ENCODE results near the gene NGFR. TPM values are rescaled to one million over a fixed set of nuclear protein-coding genes. Genes with fewer than 3 reads are reported as not detected.

The NGFR gene
- total and polyA plus RNA-seq, 9 of the 15 experiments (the other 6 are each of a cell fraction or from before 2014, with no cell fraction given), result 0.07 to 0.23 (median 0.13) TPM; not detected in 4

GRCh38 chr17:49518346-49519078 is 23.4 kb downstream of the NGFR start:
- no peaks in the 10 kb centered on the region; the same call in 1 of the 2 replicates for H4K20me1 ChIP-seq (replicated peaks; ENCODE audit: control insufficient read depth, insufficient read depth, low read length)
- peaks cover 14% of the 10 kb centered on the region in 2 experiments for H3K4me1 ChIP-seq (replicated peaks in 1 of 2; ENCODE audit: control insufficient read depth in 2 of 2, insufficient read depth in 2 of 2, low read length in 2 of 2)
- H3K9me3 ChIP-seq (replicated peaks; ENCODE audit: control insufficient read depth, insufficient read depth, low read depth, low read length), result no peaks in the 10 kb centered on the region
- no TSS peak for BruUV-seq (replicated peaks)
- in situ Hi-C loops (cut with MboI), result no loop called here
- no peak overlapping the region for H3K4me3 ChIP-seq
- H3K79me2 ChIP-seq (ENCODE audit: control insufficient read depth, insufficient read depth, low read length), result no peaks in the 10 kb centered on the region
- no peak overlapping the region for H3K9ac ChIP-seq (ENCODE audit: insufficient read depth in 1 of 2, low read depth in 2 of 2, low read length in 2 of 2)
- ChIA-PET CTCF (ENCODE audit: low intra/inter-chr PET ratio) (no interaction called here), POLR2A (no interaction called here)
- intact Hi-C loops (cut with micrococcal nuclease), result no loop called here
- no peaks in the 10 kb centered on the region for H3K36me3 ChIP-seq (ENCODE audit: control insufficient read depth, insufficient read depth, low read length)
- ATAC-seq, result no peak
- WGBS (ENCODE audit: insufficient coverage, low coverage, missing lambda C conversion rate), result 14% methylated on average over 6 of the region's 6 CpGs
- H3K4me2 ChIP-seq (ENCODE audit: insufficient read depth, low read length), result no peak overlapping the region
- H3K27me3 ChIP-seq (ENCODE audit: control insufficient read depth in 2 of 2, insufficient read depth in 2 of 2, low read length in 2 of 2), result peaks cover 17 to 35% of the 10 kb centered on the region in 2 experiments; a peak in 3 of 5 replicates
- no peak overlapping the region for H2AFZ ChIP-seq (ENCODE audit: low read depth, low read length)
- TF ChIP-seq HMG20B (CRISPR knock-in tag; IDR thresholded peaks at IDR 0.05) (no peak), RCOR1 (IDR thresholded peaks at IDR 0.05; ENCODE audit: borderline replicate concordance in 1 of 2, low read depth in 2 of 2, low read length in 2 of 2) (no peak), CBFA2T2 (conservative IDR thresholded peaks at IDR 0.05) (no peak), RBM25 (IDR thresholded peaks at IDR 0.05; ENCODE audit: low read depth, low read length, severe bottlenecking) (peak; percentile 2), BCOR (IDR thresholded peaks at IDR 0.05) (peak; percentile 19; the same call in 1 of the 2 replicates), ZFP30 (CRISPR knock-in tag; IDR thresholded peaks at IDR 0.05; ENCODE audit: borderline replicate concordance) (no peak), PRDM10 (IDR thresholded peaks at IDR 0.05; ENCODE audit: partially characterized antibody) (no peak)
- H3K27ac ChIP-seq (ENCODE audit: extremely low read depth, low read depth, low read length), result no peak overlapping the region
- no peak for DNase-seq (ENCODE audit: extremely low read depth in 1 of 4, low spot score in 3 of 4)
- no peak for FAIRE-seq
- H3K9me1 ChIP-seq (ENCODE audit: control insufficient read depth, insufficient read depth, low read length), result no peaks in the 10 kb centered on the region
